ENCODE data around the gene FMNL2. TPM values are rescaled to one million over a fixed set of nuclear protein-coding genes. Genes with fewer than 3 reads are reported as not detected.

FMNL2 gene
- total RNA-seq, 1 experiment from 2014 or later = 46.5 TPM

- no peaks in the 10 kb centered on the region for H3K9me3 Mint-ChIP-seq (ENCODE audit: low read depth, unreplicated experiment)
- H3K27ac Mint-ChIP-seq (ENCODE audit: unreplicated experiment) = no peak overlapping the region
- no TSS peak for BruUV-seq (replicated peaks)
- no peak for TF ChIP-seq CTCF (IDR thresholded peaks at IDR 0.05; ENCODE audit: unreplicated experiment)
- no peak overlapping the region for H3K4me3 Mint-ChIP-seq (ENCODE audit: low read depth, unreplicated experiment)
- CTCF ChIA-PET = no interaction called here
- peaks cover 26% of the 10 kb centered on the region for H3K4me1 Mint-ChIP-seq (ENCODE audit: low read depth, unreplicated experiment)
- no peaks in the 10 kb centered on the region for H3K27me3 Mint-ChIP-seq (ENCODE audit: unreplicated experiment)
- intact Hi-C loops (cut with micrococcal nuclease; ENCODE audit: unreplicated experiment) = no loop called here
- no peaks in the 10 kb centered on the region for H3K36me3 Mint-ChIP-seq (ENCODE audit: insufficient read depth, unreplicated experiment)
- no peak for DNase-seq
Measured at GRCh38 chr2:152479282-152479681, 144.3 kb downstream of the FMNL2 start.

- Mint-ChIP-seq H3K4me1 (ENCODE audit: low read depth, unreplicated experiment) (peaks cover 33% of the 10 kb centered on the region), H3K4me3 (ENCODE audit: low read depth, unreplicated experiment) (no peak overlapping the region), H3K9me3 (ENCODE audit: low read depth, unreplicated experiment) (no peaks in the 10 kb centered on the region), H3K36me3 (ENCODE audit: insufficient read depth, unreplicated experiment) (no peaks in the 10 kb centered on the region), H3K27me3 (ENCODE audit: unreplicated experiment) (no peaks in the 10 kb centered on the region), H3K27ac (ENCODE audit: unreplicated experiment) (peak overlapping the region; percentile 44)
- DNase-seq = no peak
- BruUV-seq (replicated peaks) = no TSS peak
- intact Hi-C loops (cut with micrococcal nuclease; ENCODE audit: unreplicated experiment) = no loop called here
- CTCF ChIA-PET = no interaction called here
- TF ChIP-seq CTCF (IDR thresholded peaks at IDR 0.05; ENCODE audit: unreplicated experiment) = no peak
Measured at GRCh38 chr2:152480821-152481399, 145.9 kb downstream of the FMNL2 start.

GRCh38 chr2:152481881-152482583 is 147.1 kb downstream of the FMNL2 start:
- no peaks in the 10 kb centered on the region for H3K36me3 Mint-ChIP-seq (ENCODE audit: insufficient read depth, unreplicated experiment)
- peak overlapping the region; percentile 44 for H3K27ac Mint-ChIP-seq (ENCODE audit: unreplicated experiment)
- peaks cover 37% of the 10 kb centered on the region for H3K4me1 Mint-ChIP-seq (ENCODE audit: low read depth, unreplicated experiment)
- peak overlapping the region; percentile 39 for H3K4me3 Mint-ChIP-seq (ENCODE audit: low read depth, unreplicated experiment)
- H3K9me3 Mint-ChIP-seq (ENCODE audit: low read depth, unreplicated experiment) = no peaks in the 10 kb centered on the region
- CTCF ChIA-PET = no interaction called here
- BruUV-seq (replicated peaks) = no TSS peak
- intact Hi-C loops (cut with micrococcal nuclease; ENCODE audit: unreplicated experiment) = no loop called here
- no peak for DNase-seq
- TF ChIP-seq CTCF (IDR thresholded peaks at IDR 0.05; ENCODE audit: unreplicated experiment) = no peak
- no peaks in the 10 kb centered on the region for H3K27me3 Mint-ChIP-seq (ENCODE audit: unreplicated experiment)

GRCh38 chr2:152483276-152484063 is 148.5 kb downstream of the FMNL2 start:
- Mint-ChIP-seq H3K9me3 (ENCODE audit: low read depth, unreplicated experiment) (no peaks in the 10 kb centered on the region), H3K4me3 (ENCODE audit: low read depth, unreplicated experiment) (no peak overlapping the region), H3K27me3 (ENCODE audit: unreplicated experiment) (no peaks in the 10 kb centered on the region), H3K4me1 (ENCODE audit: low read depth, unreplicated experiment) (peaks cover 44% of the 10 kb centered on the region), H3K36me3 (ENCODE audit: insufficient read depth, unreplicated experiment) (no peaks in the 10 kb centered on the region), H3K27ac (ENCODE audit: unreplicated experiment) (no peak overlapping the region)
- intact Hi-C loops (cut with micrococcal nuclease; ENCODE audit: unreplicated experiment) = no loop called here
- CTCF ChIA-PET = interaction anchor here (0.7 kb wide), 1 partner anchor 29 kb away, joined by 3 read pairs; no protein-coding TSS in a partner anchor
- BruUV-seq (replicated peaks) = no TSS peak
- no peak for TF ChIP-seq CTCF (IDR thresholded peaks at IDR 0.05; ENCODE audit: unreplicated experiment)
- no peak for DNase-seq

Data from Calu3 (cell line).